ENCODE measurements around the gene ZNF577.
"Not testable (repeated sequence)": the region's sequence is repeated elsewhere in the genome, so short reads cannot be mapped to it uniquely, and the experiment has no call there.

The ZNF577 gene

GRCh38 chr19:51887522-51888498 is at the start of gene ZNF577:
Gene ZNF577, minus strand, starts transcription at chr19:51887951. Its CDS starts 7,569 bp downstream, at chr19:51880382.
- no peak for FAIRE-seq

GRCh38 chr19:51931921-51932320 is 44.2 kb upstream of the ZNF577 start:
- FAIRE-seq, result no peak

- no peak for FAIRE-seq
Observed at GRCh38 chr19:51927859-51928258, 40.1 kb upstream of the ZNF577 start.

GRCh38 chr19:51926784-51927741 is 39.3 kb upstream of the ZNF577 start, which contains the start of gene ZNF613:
Gene ZNF613, plus strand, starts transcription at chr19:51927472. Its CDS starts 8,749 bp downstream, at chr19:51936221.
- peak; percentile 83 for FAIRE-seq

- no peak for FAIRE-seq
Observed at GRCh38 chr19:51926426-51926783, 38.7 kb upstream of the ZNF577 start.

- no peak for FAIRE-seq
Observed at GRCh38 chr19:51921949-51922348, 34.2 kb upstream of the ZNF577 start.

GRCh38 chr19:51919606-51920005 is 31.9 kb upstream of the ZNF577 start:
- no peak for FAIRE-seq

GRCh38 chr19:51916167-51916566 is 28.4 kb upstream of the ZNF577 start:
- FAIRE-seq, result no peak

GRCh38 chr19:51915324-51915867 is 27.6 kb upstream of the ZNF577 start:
- no peak for FAIRE-seq

- FAIRE-seq, result not testable (repeated sequence)
Observed at GRCh38 chr19:51907981-51908380, 20.2 kb upstream of the ZNF577 start.

GRCh38 chr19:51906108-51906507 is 18.4 kb upstream of the ZNF577 start:
- not testable (repeated sequence) for FAIRE-seq

GRCh38 chr19:51905639-51906038 is 17.9 kb upstream of the ZNF577 start:
- not testable (repeated sequence) for FAIRE-seq

- no peak for FAIRE-seq
Observed at GRCh38 chr19:51905206-51905605, 17.5 kb upstream of the ZNF577 start.

- peak; percentile 88 for FAIRE-seq
Observed at GRCh38 chr19:51904331-51905165, 16.8 kb upstream of the ZNF577 start, which contains the start of gene ZNF649. Gene ZNF649, minus strand, starts transcription at chr19:51905017. Its CDS starts 4,910 bp downstream, at chr19:51900107.

GRCh38 chr19:51903192-51903591 is 15.4 kb upstream of the ZNF577 start:
- FAIRE-seq, result no peak

GRCh38 chr19:51901860-51902259 is 14.1 kb upstream of the ZNF577 start:
- FAIRE-seq, result no peak

- no peak for FAIRE-seq
Observed at GRCh38 chr19:51891193-51891747, 3.5 kb upstream of the ZNF577 start.

- FAIRE-seq, result no peak
Observed at GRCh38 chr19:51889934-51890333, 2.2 kb upstream of the ZNF577 start.

- FAIRE-seq, result no peak
Observed at GRCh38 chr19:51884713-51885112, 3.0 kb downstream of the ZNF577 start.

GRCh38 chr19:51882518-51882917 is 5.2 kb downstream of the ZNF577 start:
- FAIRE-seq, result no peak

GRCh38 chr19:51873097-51873496 is 14.7 kb downstream of the ZNF577 start:
- FAIRE-seq, result no peak
